ENCODE data around the gene FCMR.

Gene FCMR

DNA sequence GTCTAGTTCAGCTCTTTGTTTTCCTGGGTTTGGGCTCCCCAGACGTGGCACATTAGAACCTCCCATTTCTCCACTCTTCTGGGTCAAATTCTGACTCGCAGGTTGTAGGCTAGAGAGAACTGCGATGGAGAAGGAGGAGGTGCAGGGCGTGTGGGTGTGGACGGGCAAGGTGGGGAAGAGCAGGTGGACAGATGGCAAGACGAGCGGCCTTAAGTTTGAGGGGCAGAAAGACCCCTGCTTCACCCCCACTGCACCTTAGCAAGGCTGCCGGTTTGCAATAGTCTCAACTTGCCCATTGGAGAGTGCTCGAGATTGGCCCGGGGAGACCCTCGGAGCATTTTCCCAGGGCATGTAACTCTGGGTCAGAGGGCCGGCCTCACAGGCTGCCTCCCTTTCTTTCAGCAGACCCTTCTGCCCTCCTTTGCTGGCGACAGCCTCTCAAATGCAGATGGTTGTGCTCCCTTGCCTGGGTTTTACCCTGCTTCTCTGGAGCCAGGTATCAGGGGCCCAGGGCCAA lies 22.8 kb downstream of the FCMR start:
- no peak for DNase-seq

- peak; percentile 52 for DNase-seq
Measured at GRCh38 chr1:206898089-206898914, 23.4 kb downstream of the FCMR start.

GRCh38 chr1:206897175-206897574 lies 24.6 kb downstream of the FCMR start, which contains the start of gene IL24:
TSS of gene IL24 (plus strand) at chr1:206897443. CDS start at chr1:206897833, 390 bp downstream.
- no peak for DNase-seq

- DNase-seq = no peak
Measured at GRCh38 chr1:206896261-206896660, 25.5 kb downstream of the FCMR start.

GRCh38 chr1:206895837-206896242 lies 25.9 kb downstream of the FCMR start:
- DNase-seq = peak; percentile 83

DNA sequence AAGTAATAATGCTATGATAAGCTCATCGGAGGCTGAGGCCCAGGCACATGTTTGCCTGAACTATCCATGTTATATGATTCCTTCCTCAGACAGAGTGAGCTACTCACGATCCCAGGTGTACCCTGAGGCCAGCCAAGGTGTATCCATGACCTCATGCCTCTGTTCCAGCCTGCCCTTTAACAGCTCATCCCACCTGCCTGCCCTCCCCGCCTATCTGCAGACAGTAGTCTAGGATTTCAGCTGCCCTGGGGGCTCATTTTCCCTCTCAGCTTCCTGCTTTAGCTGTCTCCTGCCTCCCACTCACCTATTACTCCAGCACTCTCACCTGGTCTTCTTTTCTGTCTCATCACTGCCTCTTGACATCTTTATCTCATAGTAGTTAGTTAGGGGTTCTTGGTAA lies 26.4 kb downstream of the FCMR start:
- peak; percentile 83 for DNase-seq

GRCh38 chr1:206893380-206893779 lies 28.4 kb downstream of the FCMR start:
- DNase-seq = peak; percentile 14

GRCh38 chr1:206892351-206892984 lies 29.3 kb downstream of the FCMR start:
- DNase-seq = no peak

DNA sequence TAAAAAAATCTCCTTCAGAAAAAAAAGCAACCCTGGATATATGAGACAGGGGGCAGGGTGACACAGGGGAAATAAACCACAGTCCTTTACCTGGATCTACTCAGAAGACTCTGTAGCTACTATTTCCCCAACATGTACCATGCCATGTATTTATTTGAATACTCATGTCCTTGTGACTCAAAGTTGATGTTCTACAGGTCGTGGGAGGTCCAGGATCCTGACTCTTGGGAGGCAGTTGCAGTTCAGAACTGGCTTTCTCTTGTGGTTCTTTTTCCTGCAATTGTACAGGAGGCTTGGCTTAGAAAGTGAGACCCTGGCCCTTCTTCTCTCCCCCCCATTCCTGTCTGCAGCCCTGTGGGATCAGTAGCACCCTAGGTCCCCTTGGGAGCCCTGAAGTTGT lies 30.3 kb downstream of the FCMR start:
- DNase-seq = no peak

DNA sequence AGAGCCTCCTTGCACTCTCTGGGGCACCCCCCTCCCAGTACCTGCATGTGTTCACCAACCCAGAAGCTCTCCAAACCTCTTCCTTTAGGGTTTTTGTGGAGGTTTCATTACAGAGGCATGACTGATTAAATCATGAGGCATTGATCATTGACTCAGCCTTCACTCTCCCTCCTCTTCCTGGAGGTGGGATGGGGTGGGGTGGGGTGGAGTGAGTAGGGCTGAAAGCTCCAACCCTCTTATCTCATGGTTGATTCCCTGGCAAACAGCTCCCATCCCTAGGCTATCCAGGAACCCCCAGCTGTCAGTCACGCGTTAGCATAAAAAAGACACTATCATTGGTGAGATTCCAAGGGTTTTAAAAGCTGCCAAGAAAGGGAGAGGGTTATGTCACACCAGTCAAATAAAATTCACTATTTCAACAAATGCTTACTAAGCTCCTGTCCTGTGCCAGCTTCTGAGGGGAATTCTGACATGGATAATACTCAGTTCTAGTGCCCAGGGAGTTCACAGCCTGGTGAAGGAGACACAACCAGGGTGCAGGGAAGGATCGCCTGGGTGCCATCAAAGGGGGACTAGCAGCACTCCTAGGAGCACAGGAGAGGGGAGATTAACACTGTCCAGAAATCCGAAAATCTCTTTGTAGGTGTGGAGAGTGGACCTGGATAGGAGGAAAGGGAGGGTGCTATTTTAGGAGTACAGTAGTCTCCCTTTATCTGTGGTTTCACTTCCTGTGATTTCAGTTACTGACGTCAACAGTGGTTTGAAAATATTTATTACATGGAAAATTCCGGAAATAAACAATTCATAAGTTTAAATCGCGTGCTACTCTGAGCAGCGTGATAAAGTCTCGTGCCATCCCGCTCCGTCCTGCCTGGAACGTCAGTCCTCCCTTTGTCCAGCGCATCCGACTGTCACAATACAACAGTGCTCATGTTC lies 31.3 kb downstream of the FCMR start:
- DNase-seq = no peak

GRCh38 chr1:206887701-206888100 lies 34.0 kb downstream of the FCMR start:
- DNase-seq = peak; percentile 81

DNA sequence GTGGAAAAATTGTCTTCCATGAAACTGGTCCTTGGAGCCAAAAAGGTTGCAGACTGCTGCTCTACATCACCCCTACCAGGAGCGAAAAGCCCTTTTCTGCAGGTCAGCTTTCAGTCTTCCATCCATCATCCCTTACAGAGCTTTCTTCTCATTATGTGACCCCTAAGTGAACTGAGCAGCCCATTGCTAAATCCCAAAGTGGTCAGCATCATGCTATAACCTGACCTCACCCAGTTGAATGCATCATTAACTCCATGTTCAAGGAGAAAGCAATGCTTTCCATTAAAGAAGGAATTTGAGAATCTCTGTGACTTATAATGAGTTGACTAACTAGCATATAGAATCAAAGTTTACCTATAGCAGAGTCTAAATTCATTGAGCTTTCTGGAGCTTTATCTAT lies 34.9 kb downstream of the FCMR start:
- DNase-seq = no peak

DNA sequence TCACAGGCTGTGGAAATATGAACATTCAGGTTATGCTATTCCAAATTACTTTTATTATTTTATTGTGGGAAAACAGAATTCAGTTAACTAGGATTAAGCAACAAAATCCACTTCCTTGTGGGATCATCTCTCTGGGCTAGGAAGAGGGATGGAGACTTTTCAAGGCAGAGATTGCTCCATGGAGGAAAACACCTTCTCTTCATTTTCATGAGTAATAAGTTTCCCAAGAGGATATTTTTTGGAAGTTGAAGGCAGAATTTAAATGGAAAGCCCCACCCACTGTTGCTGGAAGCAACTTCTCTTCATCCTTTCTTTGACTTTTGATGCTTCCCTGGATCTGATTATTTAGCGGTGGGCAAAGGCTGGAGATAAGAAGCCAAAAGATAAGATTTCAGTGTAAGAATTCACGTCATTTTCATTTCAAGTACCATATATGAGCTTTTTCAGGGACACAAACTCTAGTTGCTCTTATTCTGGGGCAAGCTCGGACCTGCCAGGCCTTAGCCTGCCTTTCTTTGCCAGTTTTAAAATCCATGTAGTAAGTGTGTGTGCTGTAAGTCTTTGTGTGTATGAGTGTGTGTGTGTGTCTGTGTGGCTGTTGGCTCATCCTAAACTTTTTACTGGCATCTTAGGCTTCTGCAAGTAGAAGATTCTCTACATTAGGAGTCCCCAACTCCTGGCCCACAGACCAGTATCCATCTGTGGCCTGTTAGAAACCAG lies 36.2 kb downstream of the FCMR start:
- peak; percentile 58 for DNase-seq

DNA sequence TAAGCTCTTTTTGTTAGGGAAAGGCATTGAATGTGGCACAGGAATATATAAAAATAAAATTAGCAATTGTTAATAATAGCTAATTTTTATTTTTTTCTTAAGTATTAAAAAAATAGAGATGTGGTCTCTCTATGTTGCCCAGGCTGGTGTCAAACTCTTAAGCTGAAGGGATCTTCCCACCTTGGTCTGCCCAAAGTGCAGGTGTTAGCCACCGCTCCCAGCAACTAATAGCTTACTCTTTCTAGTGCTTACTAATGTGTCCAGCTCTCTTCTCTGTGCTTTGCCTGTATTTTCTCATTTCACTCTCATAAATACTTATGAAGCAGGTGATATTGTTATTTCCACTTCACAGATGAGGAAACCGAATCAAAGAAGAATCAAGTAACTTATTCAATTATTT lies 37.9 kb downstream of the FCMR start:
- DNase-seq = no peak

GRCh38 chr1:206883160-206883559 lies 38.6 kb downstream of the FCMR start:
- no peak for DNase-seq

GRCh38 chr1:206882555-206882954 lies 39.2 kb downstream of the FCMR start:
- no peak for DNase-seq

DNA sequence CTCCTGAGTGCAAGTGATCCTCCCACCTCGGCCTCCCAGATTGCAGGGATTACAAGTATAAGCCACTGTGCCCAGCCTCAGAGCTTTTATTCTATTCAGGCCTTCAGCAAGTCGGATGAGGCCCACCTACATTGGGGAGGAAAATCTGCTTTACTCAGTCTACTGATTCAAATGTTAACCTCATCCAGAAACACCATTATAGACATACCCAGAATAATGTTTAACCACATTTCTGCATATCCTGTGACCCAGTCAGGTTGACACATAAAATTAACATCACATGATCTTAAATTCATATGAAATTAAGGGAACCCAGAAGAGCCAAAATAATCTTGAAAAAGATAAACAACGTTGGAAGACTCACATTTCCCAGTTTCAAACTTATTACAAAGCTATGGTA lies 41.4 kb downstream of the FCMR start:
- no peak for DNase-seq

- DNase-seq = no peak
Measured at GRCh38 chr1:206878456-206878855, 43.3 kb downstream of the FCMR start.

- no peak for DNase-seq
Measured at GRCh38 chr1:206875752-206876377, 45.9 kb downstream of the FCMR start.

GRCh38 chr1:206873603-206874188 lies 48.0 kb downstream of the FCMR start:
- DNase-seq = no peak

DNA sequence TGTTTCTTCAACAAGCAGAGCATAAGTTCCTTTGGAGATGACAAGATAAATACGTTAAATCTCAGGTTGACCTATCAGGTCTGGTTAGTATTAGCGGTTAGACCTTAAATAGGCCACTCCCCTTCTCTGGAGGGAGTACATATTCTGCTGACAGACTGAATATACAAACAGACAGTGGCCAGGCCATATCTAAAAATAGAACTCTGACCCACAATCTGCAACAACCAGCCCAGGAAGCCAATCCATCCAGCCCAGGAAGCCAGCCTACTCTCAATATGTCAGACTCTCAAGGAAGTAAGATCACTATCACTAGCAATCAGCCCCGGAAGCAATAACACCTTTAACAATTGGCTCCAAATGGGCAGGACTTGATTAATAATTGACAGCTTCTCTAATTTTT lies 49.6 kb downstream of the FCMR start:
- no peak for DNase-seq

- no peak for DNase-seq
Measured at GRCh38 chr1:206868264-206868663, 53.5 kb downstream of the FCMR start.
